Cardiac muscle cell (in vitro differentiated cells and primary cell): ENCODE data around the gene C3AR1. TPM values are rescaled to one million over a fixed set of nuclear protein-coding genes. Genes with fewer than 3 reads are reported as not detected.

Experiments
- DNase-seq, 2 donors: peaks; one replicate each; pipeline versions ENCODE4 v3.0.0 to v3.0.0-alpha.2; 2010 to 2017; ENCODE audit warnings: low read depth in 1 of 2, low spot score in 1 of 2
- H3K27ac ChIP-seq: fragments of 200-600 bp; sonication (generic); 2 replicates; pipeline ENCODE4 v1.5.1; 2016
- H3K27me3 ChIP-seq: fragments of 200-600 bp; sonication (generic); 2 replicates; pipeline ENCODE4 v1.6.0; 2016; ENCODE audit warnings: control low read depth
- H3K36me3 ChIP-seq: fragments of 200-600 bp; sonication (generic); 2 replicates; pipeline ENCODE4 v1.5.1; 2016; ENCODE audit warnings: control low read depth
- H3K4me1 ChIP-seq: fragments of 200-600 bp; sonication (generic); 2 replicates; pipeline ENCODE4 v1.8.1; 2017; ENCODE audit warnings: low read depth, mild to moderate bottlenecking, mixed run types
- H3K4me3 ChIP-seq: fragments of 200-600 bp; sonication (generic); 2 replicates; pipeline ENCODE4 v1.5.1; 2016; ENCODE audit warnings: mild to moderate bottlenecking
- H3K9me3 ChIP-seq: fragments of 200-600 bp; sonication (generic); 2 replicates; pipeline ENCODE4 v1.5.1; 2017; ENCODE audit warnings: low read depth, mild to moderate bottlenecking, control low read depth
- CTCF ChIP-seq: IDR thresholded peaks from 2 replicates; pipeline ENCODE4 v1.5.1; 2012; ENCODE audit warnings: low read depth, mild to moderate bottlenecking, low read length
- polyA plus RNA-seq: library from polyadenylated mRNA; unstranded; fragments of >200 nt; fragmentation: Nextera tagmentation; extraction: Ambion mirVana; gene quantifications from 2 replicates; pipeline ENCODE4 v1.2.1, GENCODE V29; 2016
- total RNA-seq: library from RNA; depleted of rRNA; stranded (reverse); fragments of >200 nt; gene quantifications from 2 replicates; pipeline ENCODE4 v1.2.3, GENCODE V29; 2016

The C3AR1 gene
- total and polyA plus RNA-seq, 2 experiments from 2014 or later: not detected

GRCh38 chr12:8037947-8038346 lies 28.2 kb downstream of the C3AR1 start:
- H3K9me3 ChIP-seq: no peaks in the 10 kb centered on the region
- H3K27ac ChIP-seq: peak overlapping the region; percentile 96
- no peak for TF ChIP-seq CTCF
- DNase-seq: peak in 1 of 2 donors; percentile 40
- H3K4me1 ChIP-seq: peaks cover 57% of the 10 kb centered on the region
- H3K36me3 ChIP-seq: peaks cover 6% of the 10 kb centered on the region
- H3K4me3 ChIP-seq: peak overlapping the region; percentile 17
- H3K27me3 ChIP-seq: no peaks in the 10 kb centered on the region

GRCh38 chr12:8037046-8037663 lies 29.0 kb downstream of the C3AR1 start:
- no peaks in the 10 kb centered on the region for H3K27me3 ChIP-seq
- peak in 1 of 2 donors; percentile 14 for DNase-seq
- H3K4me3 ChIP-seq: no peak overlapping the region
- H3K36me3 ChIP-seq: peaks cover under 1% of the 10 kb centered on the region
- peak overlapping the region; percentile 96 for H3K27ac ChIP-seq
- peaks cover 57% of the 10 kb centered on the region for H3K4me1 ChIP-seq
- H3K9me3 ChIP-seq: no peaks in the 10 kb centered on the region
- TF ChIP-seq CTCF: no peak

- no peak for DNase-seq
- no peaks in the 10 kb centered on the region for H3K9me3 ChIP-seq
- H3K36me3 ChIP-seq: no peaks in the 10 kb centered on the region
- no peaks in the 10 kb centered on the region for H3K27me3 ChIP-seq
- H3K4me3 ChIP-seq: peak overlapping the region; percentile 1
- TF ChIP-seq CTCF: no peak
- H3K27ac ChIP-seq: peak overlapping the region; percentile 96
- peaks cover 57% of the 10 kb centered on the region for H3K4me1 ChIP-seq
Measured at GRCh38 chr12:8036346-8036745, 29.8 kb downstream of the C3AR1 start.

- Histone ChIP-seq H3K9me3 (no peaks in the 10 kb centered on the region), H3K4me1 (peaks cover 57% of the 10 kb centered on the region), H3K4me3 (peak overlapping the region; percentile 1), H3K27me3 (no peaks in the 10 kb centered on the region), H3K27ac (peak overlapping the region; percentile 96), H3K36me3 (no peaks in the 10 kb centered on the region)
- no peak for DNase-seq
- TF ChIP-seq CTCF: no peak
Measured at GRCh38 chr12:8035440-8036010, 30.6 kb downstream of the C3AR1 start.

- Histone ChIP-seq H3K4me1 (peaks cover 57% of the 10 kb centered on the region), H3K27me3 (no peaks in the 10 kb centered on the region), H3K9me3 (no peaks in the 10 kb centered on the region), H3K27ac (peak overlapping the region; percentile 96), H3K4me3 (peak overlapping the region; percentile 90), H3K36me3 (no peaks in the 10 kb centered on the region)
- no peak for TF ChIP-seq CTCF
- DNase-seq: no peak
Measured at GRCh38 chr12:8034802-8035201, 31.4 kb downstream of the C3AR1 start.
